ENCODE results near the gene FAM20A.

DNA sequence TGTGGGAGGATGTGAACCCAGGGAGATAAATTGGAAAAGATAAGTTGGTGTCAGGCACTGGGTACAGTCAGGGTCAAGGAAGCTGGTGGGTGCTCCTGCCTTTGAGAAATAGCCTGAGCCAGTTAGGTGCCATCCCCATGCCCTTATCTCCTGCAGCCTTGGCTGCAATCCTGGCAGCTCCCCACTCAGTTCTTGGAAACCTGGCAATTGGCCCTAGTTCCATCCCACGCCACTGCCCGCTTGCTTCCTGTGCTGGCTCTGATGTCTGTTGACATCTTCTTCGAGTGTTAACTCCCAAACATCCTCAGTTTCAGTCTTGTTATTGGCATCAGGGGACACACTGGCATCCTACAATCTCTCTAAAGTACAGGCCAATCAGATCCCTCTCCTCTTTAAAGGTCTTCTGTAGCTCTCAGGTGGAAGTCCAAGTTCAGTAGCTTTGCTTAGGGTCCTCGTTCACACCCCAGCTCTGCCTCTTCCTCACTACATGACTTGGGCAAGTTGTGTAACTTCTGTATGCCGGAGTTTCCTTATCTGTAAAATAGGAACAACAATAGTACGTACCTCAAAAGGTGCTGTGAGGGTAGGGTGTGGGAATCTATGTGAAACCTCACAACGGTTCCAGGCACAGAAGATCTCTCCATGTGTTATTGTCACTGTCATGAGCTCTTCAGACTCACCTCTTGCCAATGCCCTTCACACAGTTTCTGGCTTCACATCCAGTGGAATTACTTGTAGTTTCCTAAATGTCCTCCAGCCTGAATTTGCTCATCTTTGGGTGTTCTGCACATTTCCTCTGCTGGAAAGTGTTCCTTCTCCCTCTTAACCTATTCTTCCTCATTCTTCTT is 102.5 kb downstream of the FAM20A start:
- TF ChIP-seq, protein P1, sequence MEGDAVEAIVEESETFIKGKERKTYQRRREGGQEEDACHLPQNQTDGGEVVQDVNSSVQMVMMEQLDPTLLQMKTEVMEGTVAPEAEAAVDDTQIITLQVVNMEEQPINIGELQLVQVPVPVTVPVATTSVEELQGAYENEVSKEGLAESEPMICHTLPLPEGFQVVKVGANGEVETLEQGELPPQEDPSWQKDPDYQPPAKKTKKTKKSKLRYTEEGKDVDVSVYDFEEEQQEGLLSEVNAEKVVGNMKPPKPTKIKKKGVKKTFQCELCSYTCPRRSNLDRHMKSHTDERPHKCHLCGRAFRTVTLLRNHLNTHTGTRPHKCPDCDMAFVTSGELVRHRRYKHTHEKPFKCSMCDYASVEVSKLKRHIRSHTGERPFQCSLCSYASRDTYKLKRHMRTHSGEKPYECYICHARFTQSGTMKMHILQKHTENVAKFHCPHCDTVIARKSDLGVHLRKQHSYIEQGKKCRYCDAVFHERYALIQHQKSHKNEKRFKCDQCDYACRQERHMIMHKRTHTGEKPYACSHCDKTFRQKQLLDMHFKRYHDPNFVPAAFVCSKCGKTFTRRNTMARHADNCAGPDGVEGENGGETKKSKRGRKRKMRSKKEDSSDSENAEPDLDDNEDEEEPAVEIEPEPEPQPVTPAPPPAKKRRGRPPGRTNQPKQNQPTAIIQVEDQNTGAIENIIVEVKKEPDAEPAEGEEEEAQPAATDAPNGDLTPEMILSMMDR (optimal IDR thresholded peaks at IDR 0.05 in 1 of 3, IDR thresholded peaks at IDR 0.05 in 1 of 3, conservative IDR thresholded peaks at IDR 0.05 in 1 of 3; ENCODE audit: extremely low read depth in 1 of 3, insufficient read depth in 2 of 3, low read length in 3 of 3), result no peak
- no peak for TF ChIP-seq EZH2 (IDR thresholded peaks at IDR 0.05; ENCODE audit: low read length)

Measured in keratinocyte (primary cell).